ENCODE results near the gene ATAD3B. TPM values are rescaled to one million over a fixed set of nuclear protein-coding genes. Genes with fewer than 3 reads are reported as not detected.
"Not testable (repeated sequence)": the region's sequence is repeated elsewhere in the genome, so short reads cannot be mapped to it uniquely, and the experiment has no call there.

The ATAD3B gene
- polyA plus RNA-seq, 1 donor from 2014 or later: 57.2 TPM

- not testable (repeated sequence) for H3K4me3 ChIP-seq (ENCODE audit: low read length); H3K27me3 ChIP-seq (ENCODE audit: insufficient read depth, low read depth, low read length); H3K36me3 ChIP-seq (ENCODE audit: insufficient read depth, low read length); H4K20me1 ChIP-seq (ENCODE audit: insufficient read depth); H3K79me2 ChIP-seq (replicated peaks; ENCODE audit: insufficient read depth, low read length); H3F3A ChIP-seq (ENCODE audit: insufficient read depth, low read length, poor library complexity, severe bottlenecking); H3K4me2 ChIP-seq (ENCODE audit: low read length); H3K9ac ChIP-seq (ENCODE audit: low read length); H3K9me3 ChIP-seq (ENCODE audit: low read length); H3K9me2 ChIP-seq (ENCODE audit: insufficient read depth, low read length); H3K27ac ChIP-seq (ENCODE audit: low read length); H2AFZ ChIP-seq (ENCODE audit: low read depth, low read length)
These were observed 10.2 kb downstream of the ATAD3B start for GRCh38 chr1:1481811-1482210.

- Histone ChIP-seq H3K27ac (ENCODE audit: low read length) (no peak overlapping the region), H3K9me3 (ENCODE audit: low read length) (no peaks in the 10 kb centered on the region), H3K4me2 (ENCODE audit: low read length) (no peak overlapping the region), H3K36me3 (ENCODE audit: insufficient read depth, low read length) (no peaks in the 10 kb centered on the region), H3K27me3 (ENCODE audit: insufficient read depth, low read depth, low read length) (no peaks in the 10 kb centered on the region), H3K79me2 (replicated peaks; ENCODE audit: insufficient read depth, low read length) (no peaks in the 10 kb centered on the region), H2AFZ (ENCODE audit: low read depth, low read length) (no peak overlapping the region), H3K9me2 (ENCODE audit: insufficient read depth, low read length) (no peaks in the 10 kb centered on the region), H3K9ac (ENCODE audit: low read length) (no peak overlapping the region), H3F3A (ENCODE audit: insufficient read depth, low read length, poor library complexity, severe bottlenecking) (no peaks in the 10 kb centered on the region), H3K4me3 (ENCODE audit: low read length) (no peak overlapping the region), H4K20me1 (ENCODE audit: insufficient read depth) (no peaks in the 10 kb centered on the region)
- TF ChIP-seq POLR2AphosphoS5 (IDR thresholded peaks at IDR 0.05) (no peak), EZH2 (IDR thresholded peaks at IDR 0.05; ENCODE audit: borderline replicate concordance, insufficient read depth, low read length, poor library complexity, severe bottlenecking) (no peak), SMC3 (conservative IDR thresholded peaks at IDR 0.05; ENCODE audit: poor library complexity) (no peak), TAF1 (IDR thresholded peaks at IDR 0.05; ENCODE audit: low read depth) (no peak), MXI1 (conservative IDR thresholded peaks at IDR 0.05; ENCODE audit: poor library complexity, severe bottlenecking) (no peak), CTCF (IDR thresholded peaks at IDR 0.05; ENCODE audit: poor library complexity, severe bottlenecking) (no peak), EP300 (conservative IDR thresholded peaks at IDR 0.05; ENCODE audit: poor library complexity, severe bottlenecking) (no peak), RAD21 (conservative IDR thresholded peaks at IDR 0.05) (no peak)
- TF ChIP-seq, protein P1, sequence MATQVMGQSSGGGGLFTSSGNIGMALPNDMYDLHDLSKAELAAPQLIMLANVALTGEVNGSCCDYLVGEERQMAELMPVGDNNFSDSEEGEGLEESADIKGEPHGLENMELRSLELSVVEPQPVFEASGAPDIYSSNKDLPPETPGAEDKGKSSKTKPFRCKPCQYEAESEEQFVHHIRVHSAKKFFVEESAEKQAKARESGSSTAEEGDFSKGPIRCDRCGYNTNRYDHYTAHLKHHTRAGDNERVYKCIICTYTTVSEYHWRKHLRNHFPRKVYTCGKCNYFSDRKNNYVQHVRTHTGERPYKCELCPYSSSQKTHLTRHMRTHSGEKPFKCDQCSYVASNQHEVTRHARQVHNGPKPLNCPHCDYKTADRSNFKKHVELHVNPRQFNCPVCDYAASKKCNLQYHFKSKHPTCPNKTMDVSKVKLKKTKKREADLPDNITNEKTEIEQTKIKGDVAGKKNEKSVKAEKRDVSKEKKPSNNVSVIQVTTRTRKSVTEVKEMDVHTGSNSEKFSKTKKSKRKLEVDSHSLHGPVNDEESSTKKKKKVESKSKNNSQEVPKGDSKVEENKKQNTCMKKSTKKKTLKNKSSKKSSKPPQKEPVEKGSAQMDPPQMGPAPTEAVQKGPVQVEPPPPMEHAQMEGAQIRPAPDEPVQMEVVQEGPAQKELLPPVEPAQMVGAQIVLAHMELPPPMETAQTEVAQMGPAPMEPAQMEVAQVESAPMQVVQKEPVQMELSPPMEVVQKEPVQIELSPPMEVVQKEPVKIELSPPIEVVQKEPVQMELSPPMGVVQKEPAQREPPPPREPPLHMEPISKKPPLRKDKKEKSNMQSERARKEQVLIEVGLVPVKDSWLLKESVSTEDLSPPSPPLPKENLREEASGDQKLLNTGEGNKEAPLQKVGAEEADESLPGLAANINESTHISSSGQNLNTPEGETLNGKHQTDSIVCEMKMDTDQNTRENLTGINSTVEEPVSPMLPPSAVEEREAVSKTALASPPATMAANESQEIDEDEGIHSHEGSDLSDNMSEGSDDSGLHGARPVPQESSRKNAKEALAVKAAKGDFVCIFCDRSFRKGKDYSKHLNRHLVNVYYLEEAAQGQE (IDR thresholded peaks at IDR 0.05; ENCODE audit: borderline replicate concordance): no peak
These were observed 11.3 kb downstream of the ATAD3B start for GRCh38 chr1:1482856-1483255.

GRCh38 chr1:1483714-1484113, 12.1 kb downstream of the ATAD3B start:
- H3K9me2 ChIP-seq (ENCODE audit: insufficient read depth, low read length): no peaks in the 10 kb centered on the region
- no peaks in the 10 kb centered on the region for H4K20me1 ChIP-seq (ENCODE audit: insufficient read depth)
- no peaks in the 10 kb centered on the region for H3K9me3 ChIP-seq (ENCODE audit: low read length)
- H3K9ac ChIP-seq (ENCODE audit: low read length): no peak overlapping the region
- TF ChIP-seq CTCF (IDR thresholded peaks at IDR 0.05; ENCODE audit: poor library complexity, severe bottlenecking): no peak
- H3K36me3 ChIP-seq (ENCODE audit: insufficient read depth, low read length): no peaks in the 10 kb centered on the region
- no peak overlapping the region for H2AFZ ChIP-seq (ENCODE audit: low read depth, low read length)
- H3F3A ChIP-seq (ENCODE audit: insufficient read depth, low read length, poor library complexity, severe bottlenecking): no peaks in the 10 kb centered on the region
- H3K4me3 ChIP-seq (ENCODE audit: low read length): no peak overlapping the region
- H3K79me2 ChIP-seq (replicated peaks; ENCODE audit: insufficient read depth, low read length): no peaks in the 10 kb centered on the region
- no peak overlapping the region for H3K27ac ChIP-seq (ENCODE audit: low read length)
- no peaks in the 10 kb centered on the region for H3K27me3 ChIP-seq (ENCODE audit: insufficient read depth, low read depth, low read length)
- H3K4me2 ChIP-seq (ENCODE audit: low read length): no peak overlapping the region

DNA sequence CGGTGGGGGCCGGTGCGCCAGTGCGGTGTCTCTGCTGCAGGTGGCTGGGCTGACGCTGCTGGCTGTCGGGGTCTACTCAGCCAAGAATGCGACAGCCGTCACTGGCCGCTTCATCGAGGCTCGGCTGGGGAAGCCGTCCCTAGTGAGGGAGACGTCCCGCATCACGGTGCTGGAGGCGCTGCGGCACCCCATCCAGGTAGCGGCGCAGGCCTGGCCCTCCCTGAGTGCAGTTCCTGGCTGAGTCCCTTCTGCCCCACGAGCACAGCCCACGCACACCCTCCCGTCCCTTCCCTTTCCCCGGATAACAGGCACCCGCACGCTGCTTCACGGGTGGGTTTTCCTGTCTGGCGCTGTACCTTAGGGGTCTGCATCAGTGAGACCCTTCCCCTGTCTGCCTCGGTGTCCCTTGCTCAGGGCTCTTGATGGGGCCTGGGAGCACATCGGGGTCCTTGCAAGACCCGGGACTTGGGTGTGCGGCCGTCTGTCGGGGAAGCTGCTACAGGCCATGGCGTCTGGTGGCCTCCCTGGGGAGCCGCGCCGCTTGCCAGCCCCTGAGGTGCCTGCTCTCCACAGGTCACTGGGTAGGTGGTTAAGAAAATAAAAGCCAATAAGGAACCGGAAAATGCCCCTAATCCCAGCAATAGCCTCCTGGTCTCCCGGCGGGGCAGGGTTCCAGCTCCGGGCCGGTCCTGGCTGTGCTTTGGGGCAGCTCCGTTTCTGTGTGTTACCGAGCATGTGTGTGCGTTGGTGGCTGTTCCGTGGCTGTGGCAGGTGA, 13.6 kb downstream of the ATAD3B start:
- H3K9me2 ChIP-seq (ENCODE audit: insufficient read depth, low read length); H4K20me1 ChIP-seq (ENCODE audit: insufficient read depth); H3K4me2 ChIP-seq (ENCODE audit: low read length); H3K9me3 ChIP-seq (ENCODE audit: low read length); H3K4me3 ChIP-seq (ENCODE audit: low read length); H3K27me3 ChIP-seq (ENCODE audit: insufficient read depth, low read depth, low read length); H3K9ac ChIP-seq (ENCODE audit: low read length); H3K27ac ChIP-seq (ENCODE audit: low read length); H3F3A ChIP-seq (ENCODE audit: insufficient read depth, low read length, poor library complexity, severe bottlenecking); H3K79me2 ChIP-seq (replicated peaks; ENCODE audit: insufficient read depth, low read length); H3K36me3 ChIP-seq (ENCODE audit: insufficient read depth, low read length); H2AFZ ChIP-seq (ENCODE audit: low read depth, low read length): not testable (repeated sequence)
